MM.1S (cell line): ENCODE measurements around the gene ALDH2.

ENCODE experiments used
- CTCF ChIP-seq: fragments of 300-600 bp; sonication (generic); IDR thresholded peaks from 2 replicates; pipeline ENCODE4 v1.5.1; 2016; ENCODE audit warnings: antibody characterized with exemption, low read length, mixed read lengths
- EZH2 ChIP-seq: fragments of 300-600 bp; sonication (generic); optimal IDR thresholded peaks from 2 replicates; pipeline ENCODE3; 2017; ENCODE audit warnings: low read depth, mild to moderate bottlenecking, antibody characterized with exemption, low read length, mixed read lengths

- TF ChIP-seq CTCF, result no peak
- TF ChIP-seq EZH2, result no peak
These were observed 9.2 kb upstream of the ALDH2 start for GRCh38 chr12:111757361-111758119.
